ENCODE data around the gene PIGM.

Gene PIGM

GRCh38 chr1:159989581-159989980 lies 42.2 kb downstream of the PIGM start:
- peak; percentile 0 for DNase-seq (ENCODE audit: low read depth, low spot score)

- no peak for DNase-seq (ENCODE audit: low read depth, low spot score)
Observed at GRCh38 chr1:159988006-159988405, 43.8 kb downstream of the PIGM start.

DNA sequence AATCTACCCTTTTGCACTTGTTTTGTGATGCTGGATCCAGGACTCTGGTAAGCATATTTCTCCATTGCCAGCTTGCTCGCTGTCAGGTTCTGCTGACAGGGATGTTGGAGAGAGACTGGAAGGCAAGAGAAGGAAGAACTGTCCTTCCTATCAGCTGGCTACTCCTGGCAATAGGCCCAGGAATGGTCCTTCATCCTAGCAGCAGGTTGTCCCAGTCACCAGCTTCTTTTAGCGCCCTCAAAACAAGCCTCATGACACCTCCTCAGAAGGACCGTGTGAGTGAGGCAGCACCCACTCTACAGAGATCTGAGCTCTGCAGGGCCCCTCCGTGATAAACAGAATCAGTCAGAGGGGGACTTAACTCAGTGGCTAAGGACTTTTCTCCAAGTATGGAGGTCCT lies 44.6 kb downstream of the PIGM start:
- DNase-seq (ENCODE audit: low read depth, low spot score), result no peak

GRCh38 chr1:159986531-159986930 lies 45.3 kb downstream of the PIGM start:
- DNase-seq (ENCODE audit: low read depth, low spot score), result no peak

DNA sequence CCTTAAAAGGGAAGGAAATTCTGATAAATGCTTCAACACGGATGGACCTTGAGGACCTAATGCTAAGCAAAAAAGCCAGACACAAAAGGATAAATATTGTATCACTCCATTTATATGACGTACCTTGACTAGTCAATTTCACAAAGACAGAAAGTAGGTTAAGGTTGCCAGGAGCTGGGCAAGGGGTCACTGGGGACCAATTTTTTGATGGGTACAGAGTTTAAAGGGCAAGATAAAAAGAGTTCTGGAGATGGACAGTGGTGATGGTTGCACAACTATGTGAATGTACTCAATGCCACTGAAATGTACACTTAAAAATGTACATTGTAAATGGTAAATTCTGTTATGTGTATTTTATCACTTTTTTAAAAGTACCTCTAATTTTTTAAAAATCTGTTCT lies 45.7 kb downstream of the PIGM start:
- DNase-seq (ENCODE audit: low read depth, low spot score), result no peak

DNA sequence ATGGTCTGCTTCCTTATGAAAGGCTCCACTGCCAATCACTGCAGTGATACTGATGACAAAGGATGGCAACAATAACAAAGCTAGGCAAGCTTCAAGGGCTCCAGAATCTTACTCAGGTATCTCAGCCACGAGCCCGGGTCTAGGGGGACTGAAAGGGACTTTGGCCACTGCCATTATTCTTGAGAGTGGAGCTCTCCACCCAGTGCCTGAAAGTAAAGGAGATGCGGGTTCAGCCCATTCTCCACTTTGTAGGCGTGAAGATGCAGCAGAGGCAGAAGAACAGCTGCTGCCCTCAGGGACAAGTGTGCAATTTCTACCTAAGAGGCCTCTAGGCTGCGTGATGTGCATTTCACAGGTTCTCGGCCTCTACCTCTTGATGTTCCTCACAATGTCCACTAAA lies 46.3 kb downstream of the PIGM start:
- no peak for DNase-seq (ENCODE audit: low read depth, low spot score)

DNA sequence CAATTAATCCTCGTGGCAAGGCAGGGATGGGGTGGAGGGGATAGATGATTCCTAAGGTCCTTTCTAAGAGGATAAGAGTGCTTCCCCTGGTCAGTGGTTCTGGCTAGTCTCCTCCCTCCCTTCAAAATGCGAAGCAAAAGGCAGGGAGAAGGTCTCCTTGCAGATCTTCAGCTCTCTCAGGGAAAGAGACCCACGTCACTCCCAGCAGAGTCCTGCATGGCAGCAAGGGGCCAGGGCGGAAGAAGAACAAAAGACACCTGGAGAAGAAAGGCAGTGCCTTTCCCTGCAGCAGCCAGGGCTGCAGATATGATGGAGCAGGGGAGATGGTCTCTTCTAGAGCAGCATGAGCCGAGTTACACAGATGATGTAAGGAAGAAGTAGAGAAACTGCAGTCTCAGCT lies 48.1 kb downstream of the PIGM start:
- DNase-seq (ENCODE audit: low read depth, low spot score), result no peak

- DNase-seq (ENCODE audit: low read depth, low spot score), result no peak
Observed at GRCh38 chr1:159982280-159982679, 49.5 kb downstream of the PIGM start.

GRCh38 chr1:159981351-159982055 lies 50.3 kb downstream of the PIGM start:
- DNase-seq (ENCODE audit: low read depth, low spot score), result no peak

- DNase-seq (ENCODE audit: low read depth, low spot score), result no peak
Observed at GRCh38 chr1:159980786-159981185, 51.0 kb downstream of the PIGM start.

- no peak for DNase-seq (ENCODE audit: low read depth, low spot score)
Observed at GRCh38 chr1:159980076-159980475, 51.7 kb downstream of the PIGM start.

GRCh38 chr1:159979257-159979656 lies 52.5 kb downstream of the PIGM start:
- no peak for DNase-seq (ENCODE audit: low read depth, low spot score)

DNA sequence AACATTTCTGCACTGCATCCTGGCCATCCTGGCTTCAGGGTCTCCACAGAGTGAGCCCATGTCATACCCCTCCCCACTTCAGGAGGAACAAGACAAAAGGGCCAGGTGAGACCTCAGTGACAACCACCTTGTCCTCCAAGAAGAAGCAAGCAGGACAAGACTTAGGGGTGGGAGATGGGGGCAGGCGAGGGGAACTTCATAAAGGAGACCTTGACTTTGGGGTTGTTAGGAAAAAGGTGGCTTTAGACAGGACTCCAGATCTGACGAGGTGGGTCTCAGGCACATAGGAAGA lies 53.7 kb downstream of the PIGM start:
- no peak for DNase-seq (ENCODE audit: low read depth, low spot score)

GRCh38 chr1:159977364-159978106 lies 54.3 kb downstream of the PIGM start:
- no peak for DNase-seq (ENCODE audit: low read depth, low spot score)

Measured in ELF-1 (cell line).